Endometrial microvascular endothelial cells (primary cell): ENCODE data around the gene BCAR1. TPM values are rescaled to one million over a fixed set of nuclear protein-coding genes. Genes with fewer than 3 reads are reported as not detected.
"Not testable (repeated sequence)": the region's sequence is repeated elsewhere in the genome, so short reads cannot be mapped to it uniquely, and the experiment has no call there.

Experiments used
- in situ Hi-C: cut with HindIII; loops from 2 replicates; pipeline ENCODE4 v1.10.0; 2017; ENCODE audit warnings: low sequenced_read_pairs, low pct_unique_long_range_greater_than_20kb; ENCODE audit errors: inconsistent ontology term
- total RNA-seq: library from RNA; depleted of rRNA; stranded (reverse); fragments of >200 nt; gene quantifications from one replicate; pipeline ENCODE4 v1.2.3, GENCODE V29; 2015; ENCODE audit errors: inconsistent ontology term

The BCAR1 gene
- total RNA-seq, 1 donor from 2014 or later = 254 TPM

- in situ Hi-C loops = no loop called here
Measured at GRCh38 chr16:75216127-75216526, 35.3 kb downstream of the BCAR1 start.

- in situ Hi-C loops = not testable (repeated sequence)
Measured at GRCh38 chr16:75211286-75211685, 40.1 kb downstream of the BCAR1 start.

- in situ Hi-C loops = no loop called here
Measured at GRCh38 chr16:75209944-75210343, 41.5 kb downstream of the BCAR1 start.

- in situ Hi-C loops = not testable (repeated sequence)
Measured at GRCh38 chr16:75209514-75209913, 41.9 kb downstream of the BCAR1 start.

- in situ Hi-C loops = no loop called here
Measured at GRCh38 chr16:75208861-75209505, 42.4 kb downstream of the BCAR1 start.

GRCh38 chr16:75208242-75208825, 43.1 kb downstream of the BCAR1 start:
- in situ Hi-C loops = no loop called here

GRCh38 chr16:75207831-75208230, 43.6 kb downstream of the BCAR1 start:
- in situ Hi-C loops = no loop called here

GRCh38 chr16:75206749-75207451, 44.5 kb downstream of the BCAR1 start, which contains the start of gene CTRB2:
Gene CTRB2, minus strand, starts transcription at chr16:75207161. Its CDS starts 20 bp downstream, at chr16:75207141.
- in situ Hi-C loops = no loop called here

- in situ Hi-C loops = not testable (repeated sequence)
Measured at GRCh38 chr16:75205961-75206748, 45.3 kb downstream of the BCAR1 start.

- in situ Hi-C loops = not testable (repeated sequence)
Measured at GRCh38 chr16:75205438-75205837, 46.0 kb downstream of the BCAR1 start.

GRCh38 chr16:75204905-75205304, 46.5 kb downstream of the BCAR1 start:
- in situ Hi-C loops = not testable (repeated sequence)

GRCh38 chr16:75204410-75204758, 47.0 kb downstream of the BCAR1 start:
- in situ Hi-C loops = no loop called here

GRCh38 chr16:75203667-75204409, 47.6 kb downstream of the BCAR1 start:
- in situ Hi-C loops = no loop called here

GRCh38 chr16:75203096-75203495, 48.3 kb downstream of the BCAR1 start:
- in situ Hi-C loops = no loop called here

GRCh38 chr16:75202069-75202590, 49.3 kb downstream of the BCAR1 start:
- in situ Hi-C loops = no loop called here

GRCh38 chr16:75198135-75198600, 53.3 kb downstream of the BCAR1 start:
- in situ Hi-C loops = no loop called here

- in situ Hi-C loops = no loop called here
Measured at GRCh38 chr16:75197522-75198134, 53.8 kb downstream of the BCAR1 start.

GRCh38 chr16:75196836-75197235, 54.6 kb downstream of the BCAR1 start:
- in situ Hi-C loops = no loop called here
